Mesendoderm (in vitro differentiated cells): ENCODE measurements around the gene TFF3. TPM values are rescaled to one million over a fixed set of nuclear protein-coding genes. Genes with fewer than 3 reads are reported as not detected.

Experiments used
- DNase-seq: peaks from one replicate; pipeline ENCODE4 v3.0.0; 2013
- H2AK5ac ChIP-seq: 2 replicates; pipeline ENCODE4 v1.6.1; 2013; ENCODE audit warnings: low read length, inconsistent platforms
- H2BK120ac ChIP-seq: 2 replicates; pipeline ENCODE4 v1.6.1; 2013; ENCODE audit warnings: low read depth, mild to moderate bottlenecking, low read length, moderate library complexity, mixed read lengths
- H2BK15ac ChIP-seq: replicated peaks from 2 replicates; pipeline ENCODE4 v1.6.1; 2013; ENCODE audit warnings: low read depth, mild to moderate bottlenecking, moderate library complexity
- H2BK5ac ChIP-seq: 2 replicates; pipeline ENCODE4 v1.6.1; 2013; ENCODE audit warnings: low read length, inconsistent platforms
- H3K18ac ChIP-seq: 2 replicates; pipeline ENCODE4 v1.6.1; 2013; ENCODE audit warnings: mild to moderate bottlenecking, low read length, mixed read lengths
- H3K23ac ChIP-seq: one replicate; pipeline ENCODE4 v1.6.1; 2013; ENCODE audit warnings: low read length
- H3K27ac ChIP-seq: 2 replicates; pipeline ENCODE4 v1.5.1; 2013; ENCODE audit warnings: low read depth, mild to moderate bottlenecking, inconsistent platforms, low read length, moderate library complexity
- H3K27me3 ChIP-seq: 2 replicates; pipeline ENCODE4 v1.6.1; 2013; ENCODE audit warnings: low read length, control low read depth, mild to moderate bottlenecking, inconsistent platforms; ENCODE audit not compliant: insufficient read depth, poor library complexity
- H3K36me3 ChIP-seq: 2 replicates; pipeline ENCODE4 v1.6.1; 2013; ENCODE audit warnings: low read length, inconsistent platforms; ENCODE audit not compliant: control insufficient read depth, insufficient read depth
- H3K4ac ChIP-seq: one replicate; pipeline ENCODE4 v1.6.1; 2013; ENCODE audit warnings: low read depth, mild to moderate bottlenecking, low read length, moderate library complexity
- H3K4me1 ChIP-seq: 2 replicates; pipeline ENCODE4 v1.6.1; 2013; ENCODE audit warnings: low read depth, low read length, inconsistent platforms; ENCODE audit not compliant: control insufficient read depth
- H3K4me2 ChIP-seq: 2 replicates; pipeline ENCODE4 v1.6.1; 2013; ENCODE audit warnings: low read length
- H3K4me3 ChIP-seq: 2 replicates; pipeline ENCODE4 v1.5.1; 2013; ENCODE audit warnings: mild to moderate bottlenecking, low read length
- H3K56ac ChIP-seq: one replicate; pipeline ENCODE4 v1.6.1; 2013; ENCODE audit warnings: low read length
- H3K79me1 ChIP-seq: 2 replicates; pipeline ENCODE4 v1.6.1; 2013; ENCODE audit warnings: low read length, inconsistent platforms
- H3K79me2 ChIP-seq: 2 replicates; pipeline ENCODE4 v1.6.1; 2013; ENCODE audit warnings: mild to moderate bottlenecking, low read length; ENCODE audit not compliant: control insufficient read depth, insufficient read depth
- H3K9ac ChIP-seq: 2 replicates; pipeline ENCODE4 v1.6.1; 2013; ENCODE audit warnings: low read length, inconsistent platforms
- H4K5ac ChIP-seq: one replicate; pipeline ENCODE4 v1.6.1; 2013; ENCODE audit warnings: low read length
- H4K8ac ChIP-seq: one replicate; pipeline ENCODE4 v1.6.1; 2013; ENCODE audit warnings: low read depth, mild to moderate bottlenecking, control low read depth, low read length, moderate library complexity
- WGBS: extraction: QIAGEN DNeasy Blood & Tissue Kit; methylation state at CpG from one replicate; pipeline ENCODE4 v1.1.7; 2013; ENCODE audit warnings: low lambda C conversion rate, missing lambda C conversion rate; ENCODE audit not compliant: insufficient coverage; ENCODE audit errors: extremely low coverage; 5-methylcytosine and 5-hydroxymethylcytosine counted together
- polyA plus RNA-seq, 2 experiments: library from polyadenylated mRNA; stranded (reverse); fragments of 200-250 nt; gene quantifications; one replicate each; pipeline ENCODE4 v1.2.3, GENCODE V29; 2013

The TFF3 gene
- 1.2 TPM for polyA plus RNA-seq (2013, experiment 1 of 2)
- polyA plus RNA-seq (2013, experiment 2 of 2), result 0.78 TPM

DNA sequence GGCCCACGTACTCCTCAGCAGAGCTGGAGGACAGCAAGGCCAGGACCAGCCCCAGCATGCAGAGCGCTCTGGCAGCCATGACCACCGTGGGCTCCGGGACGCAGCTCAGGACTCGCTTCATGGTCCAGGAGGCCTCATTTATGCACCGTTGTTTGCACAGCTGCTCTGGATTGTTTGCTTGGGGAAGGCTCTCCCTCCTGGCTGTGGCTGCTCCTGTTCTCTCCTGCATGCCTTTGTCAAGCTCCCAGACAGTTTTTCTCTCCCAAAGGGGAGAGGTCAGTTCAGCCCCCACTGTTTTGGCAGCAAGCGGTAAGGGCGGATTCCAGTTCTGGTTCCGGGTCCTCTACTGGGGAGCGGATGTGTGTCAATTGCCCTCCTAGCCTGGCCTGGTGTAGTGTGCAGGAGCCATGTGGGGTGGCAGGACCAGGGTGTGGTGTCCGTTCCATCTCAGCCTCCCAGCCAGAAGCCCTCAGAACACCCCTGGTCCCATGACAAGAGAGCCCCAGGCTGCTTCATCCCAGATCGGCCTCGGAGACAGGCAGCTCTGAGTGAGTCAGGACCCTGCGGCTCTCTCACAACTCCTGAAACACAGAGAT, at the start of gene TFF3:
TFF3 (minus strand) TSS at position 114 of the 596 bp plus-strand sequence; CDS start at position 79, 35 bp downstream.
- Histone ChIP-seq H3K4me1 (peaks cover 2% of the 10 kb centered on the region), H4K5ac (no peak within 1 kb of the TSS), H3K18ac (no peak within 1 kb of the TSS), H3K4ac (no peak within 1 kb of the TSS), H2BK120ac (no peak within 1 kb of the TSS), H3K79me1 (no peaks in the 10 kb centered on the region), H3K27me3 (no peaks in the 10 kb centered on the region), H3K36me3 (no peaks in the 10 kb centered on the region), H3K4me3 (no peak within 1 kb of the TSS), H4K8ac (no peak within 1 kb of the TSS), H3K9ac (no peak within 1 kb of the TSS), H2BK5ac (no peak within 1 kb of the TSS), H2AK5ac (no peak within 1 kb of the TSS), H3K79me2 (no peaks in the 10 kb centered on the region), H3K4me2 (no peak within 1 kb of the TSS), H2BK15ac (no peak within 1 kb of the TSS), H3K56ac (no peak within 1 kb of the TSS), H3K23ac (peak within 1 kb of the TSS; percentile 52), H3K27ac (no peak within 1 kb of the TSS)
- WGBS, result no CpG with 5 or more reads among the region's 15 CpGs
- DNase-seq, result no peak

- H3K56ac ChIP-seq, result no peak overlapping the region
- H2BK15ac ChIP-seq, result no peak overlapping the region
- WGBS, result no CpG with 5 or more reads among the region's 13 CpGs
- no peak for DNase-seq
- H4K8ac ChIP-seq, result no peak overlapping the region
- H3K4me2 ChIP-seq, result no peak overlapping the region
- no peak overlapping the region for H2AK5ac ChIP-seq
- no peak overlapping the region for H3K23ac ChIP-seq
- no peak overlapping the region for H3K27ac ChIP-seq
- H3K9ac ChIP-seq, result no peak overlapping the region
- no peaks in the 10 kb centered on the region for H3K36me3 ChIP-seq
- H3K4me3 ChIP-seq, result no peak overlapping the region
- H3K4ac ChIP-seq, result no peak overlapping the region
- no peaks in the 10 kb centered on the region for H3K79me1 ChIP-seq
- no peaks in the 10 kb centered on the region for H3K4me1 ChIP-seq
- no peak overlapping the region for H2BK120ac ChIP-seq
- H3K79me2 ChIP-seq, result no peaks in the 10 kb centered on the region
- H3K18ac ChIP-seq, result no peak overlapping the region
- H4K5ac ChIP-seq, result no peak overlapping the region
- no peaks in the 10 kb centered on the region for H3K27me3 ChIP-seq
- H2BK5ac ChIP-seq, result no peak overlapping the region
Measured at GRCh38 chr21:42364304-42364865, 49.2 kb upstream of the TFF3 start.

DNA sequence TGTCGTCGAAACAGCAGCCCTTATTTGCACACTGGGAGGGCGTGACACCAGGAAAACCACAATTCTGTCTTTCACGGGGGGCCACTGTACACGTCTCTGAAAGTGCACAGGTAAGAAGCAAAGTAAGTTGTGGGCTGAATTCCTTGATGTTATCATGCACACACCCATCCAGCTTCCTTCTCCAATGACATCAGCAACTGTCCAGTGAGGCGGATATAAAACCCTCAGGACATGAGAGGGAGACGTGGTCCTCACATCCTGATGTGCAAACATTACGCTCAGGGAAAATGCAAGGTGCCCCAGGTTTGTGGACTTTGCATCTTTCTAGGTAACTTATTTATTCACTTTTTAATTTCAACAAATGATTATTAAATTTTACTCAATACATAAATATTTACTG, 48.1 kb upstream of the TFF3 start:
- Histone ChIP-seq H3K4me1 (no peaks in the 10 kb centered on the region), H3K18ac (no peak overlapping the region), H4K8ac (no peak overlapping the region), H3K9ac (no peak overlapping the region), H3K79me2 (no peaks in the 10 kb centered on the region), H3K23ac (no peak overlapping the region), H3K79me1 (no peaks in the 10 kb centered on the region), H3K4me2 (no peak overlapping the region), H3K4me3 (no peak overlapping the region), H2BK15ac (no peak overlapping the region), H4K5ac (no peak overlapping the region), H3K4ac (no peak overlapping the region), H3K36me3 (no peaks in the 10 kb centered on the region), H3K27ac (no peak overlapping the region), H3K56ac (no peak overlapping the region), H2BK120ac (no peak overlapping the region), H2AK5ac (no peak overlapping the region), H3K27me3 (no peaks in the 10 kb centered on the region), H2BK5ac (no peak overlapping the region)
- WGBS, result no CpG with 5 or more reads among the region's 8 CpGs
- no peak for DNase-seq

DNA sequence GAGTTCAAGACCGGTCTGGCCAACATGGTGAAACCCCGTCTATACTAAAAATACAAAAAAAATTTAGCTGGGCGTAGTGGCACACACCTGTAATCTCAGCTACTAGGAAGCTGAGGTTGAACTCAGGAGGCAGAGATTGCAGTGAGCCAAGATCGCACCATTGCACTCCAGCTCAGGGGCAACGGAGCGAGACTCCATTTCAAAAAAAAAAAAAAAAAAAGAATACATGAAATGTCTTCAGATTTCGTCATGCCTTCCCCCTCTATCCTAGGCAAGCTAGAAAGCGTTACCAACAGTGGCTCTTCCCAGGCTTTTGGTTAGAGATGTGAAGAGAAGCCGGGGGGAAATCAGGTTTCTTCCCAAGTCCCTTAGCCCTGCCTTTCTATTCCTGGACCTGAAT, 47.5 kb upstream of the TFF3 start:
- Histone ChIP-seq H2BK15ac (no peak overlapping the region), H3K36me3 (no peaks in the 10 kb centered on the region), H2AK5ac (no peak overlapping the region), H3K79me2 (no peaks in the 10 kb centered on the region), H3K79me1 (no peaks in the 10 kb centered on the region), H3K23ac (no peak overlapping the region), H3K18ac (no peak overlapping the region), H3K4me1 (no peaks in the 10 kb centered on the region), H3K4me2 (no peak overlapping the region), H3K27ac (no peak overlapping the region), H3K4ac (no peak overlapping the region), H3K4me3 (no peak overlapping the region), H3K56ac (no peak overlapping the region), H4K5ac (no peak overlapping the region), H3K9ac (no peak overlapping the region), H2BK5ac (no peak overlapping the region), H3K27me3 (no peaks in the 10 kb centered on the region), H4K8ac (no peak overlapping the region), H2BK120ac (no peak overlapping the region)
- DNase-seq, result no peak
- no CpG with 5 or more reads among the region's 9 CpGs for WGBS

DNA sequence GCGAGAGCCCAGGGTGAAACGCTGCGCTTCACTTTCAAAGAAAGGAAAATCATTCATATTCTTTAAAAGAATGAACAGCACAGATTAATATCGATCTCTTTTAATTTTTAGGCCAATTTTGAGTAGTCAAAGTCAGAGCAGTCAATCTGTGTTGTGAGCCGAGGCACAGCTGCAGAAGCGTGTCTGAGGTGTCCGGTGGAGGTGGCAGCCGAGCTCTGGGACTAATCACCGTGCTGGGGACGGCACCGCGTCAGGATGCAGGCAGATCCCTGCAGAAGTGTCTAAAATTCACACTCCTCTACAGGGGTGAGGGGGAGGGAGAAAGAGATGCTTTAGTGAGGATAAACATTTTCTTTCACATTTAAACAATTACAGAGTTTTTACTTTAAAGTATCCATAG, 47.0 kb upstream of the TFF3 start:
- H2BK120ac ChIP-seq, result no peak overlapping the region
- no peak overlapping the region for H3K4me3 ChIP-seq
- H3K27ac ChIP-seq, result no peak overlapping the region
- H3K18ac ChIP-seq, result no peak overlapping the region
- no peaks in the 10 kb centered on the region for H3K36me3 ChIP-seq
- no peak overlapping the region for H2BK15ac ChIP-seq
- no peaks in the 10 kb centered on the region for H3K4me1 ChIP-seq
- no peak overlapping the region for H3K23ac ChIP-seq
- H3K56ac ChIP-seq, result no peak overlapping the region
- H3K27me3 ChIP-seq, result no peaks in the 10 kb centered on the region
- no peak for DNase-seq
- H4K5ac ChIP-seq, result no peak overlapping the region
- H3K79me2 ChIP-seq, result no peaks in the 10 kb centered on the region
- H3K79me1 ChIP-seq, result no peaks in the 10 kb centered on the region
- no peak overlapping the region for H3K4ac ChIP-seq
- no peak overlapping the region for H2BK5ac ChIP-seq
- H2AK5ac ChIP-seq, result no peak overlapping the region
- no peak overlapping the region for H3K9ac ChIP-seq
- no CpG with 5 or more reads among the region's 12 CpGs for WGBS
- no peak overlapping the region for H3K4me2 ChIP-seq
- no peak overlapping the region for H4K8ac ChIP-seq

- no peak for DNase-seq
- Histone ChIP-seq H3K4ac (no peak overlapping the region), H3K18ac (no peak overlapping the region), H2BK5ac (no peak overlapping the region), H3K27ac (no peak overlapping the region), H3K4me3 (no peak overlapping the region), H4K5ac (no peak overlapping the region), H2BK15ac (no peak overlapping the region), H3K9ac (no peak overlapping the region), H3K23ac (no peak overlapping the region), H3K79me2 (no peaks in the 10 kb centered on the region), H3K4me2 (no peak overlapping the region), H2BK120ac (no peak overlapping the region), H4K8ac (no peak overlapping the region), H3K36me3 (no peaks in the 10 kb centered on the region), H3K4me1 (no peaks in the 10 kb centered on the region), H3K27me3 (no peaks in the 10 kb centered on the region), H2AK5ac (no peak overlapping the region), H3K79me1 (no peaks in the 10 kb centered on the region), H3K56ac (no peak overlapping the region)
- no CpG with 5 or more reads among the region's 7 CpGs for WGBS
Measured at GRCh38 chr21:42361286-42361685, 46.1 kb upstream of the TFF3 start.
